ENCODE data around the gene P3H2. TPM values are rescaled to one million over a fixed set of nuclear protein-coding genes. Genes with fewer than 3 reads are reported as not detected.
A peak's percentile ranks its signal among the peaks of the same experiment; 100 is the strongest.

The P3H2 gene
- total RNA-seq, 1 experiment from 2014 or later: 20.9 TPM

- Histone ChIP-seq H3K79me2 (ENCODE audit: low read depth) (no peaks in the 10 kb centered on the region), H3K36me3 (ENCODE audit: low read depth) (no peaks in the 10 kb centered on the region), H3K9me3 (ENCODE audit: insufficient read depth, low read depth) (peaks cover 15% of the 10 kb centered on the region), H2AFZ (0 out of 2 replicates have a peak overlapping the region, but pooled peaks have one; percentile 10), H3K27me3 (ENCODE audit: insufficient read depth, low read depth) (no peaks in the 10 kb centered on the region), H4K20me1 (ENCODE audit: insufficient read depth) (no peaks in the 10 kb centered on the region), H3K4me1 (replicated peaks; ENCODE audit: insufficient read depth) (peaks cover 50% of the 10 kb centered on the region), H3K27ac (0 out of 2 replicates have a peak overlapping the region, but pooled peaks have one; percentile 74), H3K9me2 (ENCODE audit: insufficient read depth) (no peaks in the 10 kb centered on the region), H3K4me3 (no peak overlapping the region), H3F3A (ENCODE audit: insufficient read depth, low read depth) (peaks cover 39% of the 10 kb centered on the region), H3K4me2 (no peak overlapping the region)
- TF ChIP-seq CTCF (conservative IDR thresholded peaks at IDR 0.05) (no peak), EZH2 (IDR thresholded peaks at IDR 0.05; ENCODE audit: low read depth) (no peak)
- intact Hi-C loops (cut with micrococcal nuclease; ENCODE audit: unreplicated experiment): loop anchor here (2.0 to 10.0 kb wide), 3 partner anchors 15 to 371 kb away; partner anchors contain the start of gene CLDN16
- no peak for DNase-seq
- BruUV-seq (replicated peaks): no TSS peak
- CTCF ChIA-PET: interaction anchor here (0.6 to 0.8 kb wide), 2 partner anchors 23 to 134 kb away, joined by 3 to 4 read pairs; no protein-coding TSS in a partner anchor
- POLR2A ChIA-PET (ENCODE audit: unreplicated experiment): interaction anchor here (0.9 kb wide), 1 partner anchor 36 kb away, joined by 3 read pairs; no protein-coding TSS in a partner anchor
These were observed 106.5 kb downstream of the P3H2 start for GRCh38 chr3:190013943-190014924.

GRCh38 chr3:190012784-190013183, 107.9 kb downstream of the P3H2 start:
- Histone ChIP-seq H2AFZ (peak overlapping the region; percentile 41), H3K4me2 (peak overlapping the region; percentile 69)
- TSS peak; percentile 87 for BruUV-seq (replicated peaks)

More at GRCh38 chr3:190012784-190013183, 107.9 kb downstream of the P3H2 start:
- Histone ChIP-seq H3K9me3 (ENCODE audit: insufficient read depth, low read depth) (peaks cover 15% of the 10 kb centered on the region), H4K20me1 (ENCODE audit: insufficient read depth) (no peaks in the 10 kb centered on the region), H3K36me3 (ENCODE audit: low read depth) (no peaks in the 10 kb centered on the region), H3K79me2 (ENCODE audit: low read depth) (no peaks in the 10 kb centered on the region), H3K4me1 (replicated peaks; ENCODE audit: insufficient read depth) (peaks cover 50% of the 10 kb centered on the region), H3K27ac (peak overlapping the region; percentile 74), H3K4me3 (peak overlapping the region; percentile 25; the same call in 1 of the 2 replicates), H3F3A (ENCODE audit: insufficient read depth, low read depth) (peaks cover 39% of the 10 kb centered on the region), H3K27me3 (ENCODE audit: insufficient read depth, low read depth) (no peaks in the 10 kb centered on the region), H3K9me2 (ENCODE audit: insufficient read depth) (no peaks in the 10 kb centered on the region)
- CTCF ChIA-PET: interaction anchor here (2.1 kb wide), 1 partner anchor 108 kb away, joined by 16 read pairs; the partner anchor contains the start of gene P3H2
- POLR2A ChIA-PET (ENCODE audit: unreplicated experiment): interaction anchor here (0.7 to 0.9 kb wide), 3 partner anchors 26 to 507 kb away, joined by 4 to 17 read pairs (median 9); no protein-coding TSS in a partner anchor
- DNase-seq: no peak
- no peak for TF ChIP-seq EZH2 (IDR thresholded peaks at IDR 0.05; ENCODE audit: low read depth)
- no peak for TF ChIP-seq CTCF (conservative IDR thresholded peaks at IDR 0.05)
- intact Hi-C loops (cut with micrococcal nuclease; ENCODE audit: unreplicated experiment): loop anchor here (1.0 to 10.0 kb wide), 3 partner anchors 16 to 372 kb away; partner anchors contain the start of gene CLDN16
